ENCODE data around the gene RAB11FIP4.

The RAB11FIP4 gene

DNA sequence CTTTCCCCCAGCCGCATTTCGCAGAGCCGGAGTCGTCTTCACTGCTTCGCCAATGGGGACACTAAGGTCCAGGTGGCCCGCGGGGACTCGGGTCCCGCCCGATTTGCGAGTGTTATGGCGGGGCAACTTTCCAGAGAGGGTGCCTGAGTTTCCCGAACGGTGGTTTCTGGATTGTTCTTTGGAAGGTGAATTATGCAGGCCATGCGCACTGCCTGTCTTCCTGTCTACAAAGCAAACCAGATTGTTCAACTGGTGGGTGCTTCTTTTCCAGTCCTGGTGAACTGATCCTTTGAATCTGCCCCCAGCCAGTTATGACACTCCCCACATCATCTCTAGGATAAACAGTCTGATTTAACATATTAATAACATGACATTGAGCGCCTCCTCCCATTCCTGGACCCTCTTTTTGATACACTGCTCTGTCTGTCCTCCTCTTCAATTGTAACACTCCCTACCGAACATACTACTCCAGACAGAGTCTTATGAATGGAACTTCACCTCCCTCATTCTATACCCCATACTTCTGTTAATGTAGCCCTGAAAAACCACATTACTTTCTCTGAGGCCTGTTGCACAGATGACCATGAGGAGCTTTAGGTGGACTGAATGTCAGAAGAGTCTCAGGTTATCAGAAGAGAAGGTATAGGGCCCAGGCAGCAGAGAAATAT lies 159.0 kb downstream of the RAB11FIP4 start:
- Mint-ChIP-seq H3K27ac (peak overlapping the region; percentile 92), H3K4me3 (peak overlapping the region; percentile 75), H3K4me1 (peaks cover 22% of the 10 kb centered on the region), H3K27me3 (no peaks in the 10 kb centered on the region), H3K36me3 (no peaks in the 10 kb centered on the region), H3K9me3 (no peaks in the 10 kb centered on the region)

DNA sequence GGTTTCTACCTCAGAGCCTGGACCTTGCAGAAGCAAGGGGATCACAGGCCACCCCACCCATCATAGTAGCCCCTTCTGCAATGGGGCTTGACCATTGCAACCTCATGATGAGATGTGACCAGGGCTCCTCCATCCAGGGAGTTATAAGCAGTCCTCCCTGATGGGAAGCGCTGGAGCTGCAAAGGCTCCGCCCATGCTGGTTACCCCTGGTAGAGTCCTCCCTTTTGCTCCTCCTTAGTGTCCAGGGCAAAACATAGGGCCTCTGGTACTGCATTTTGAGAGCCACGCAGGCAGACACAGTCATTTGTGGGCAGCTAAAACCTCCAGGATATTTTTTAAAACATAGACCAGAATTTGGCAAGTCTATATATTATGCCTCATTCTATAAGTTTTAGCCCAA lies 161.1 kb downstream of the RAB11FIP4 start:
- peaks cover 22% of the 10 kb centered on the region for H3K4me1 Mint-ChIP-seq
- H3K27me3 Mint-ChIP-seq = no peaks in the 10 kb centered on the region
- no peak overlapping the region for H3K27ac Mint-ChIP-seq
- H3K36me3 Mint-ChIP-seq = no peaks in the 10 kb centered on the region
- H3K9me3 Mint-ChIP-seq = no peaks in the 10 kb centered on the region
- no peak overlapping the region for H3K4me3 Mint-ChIP-seq

DNA sequence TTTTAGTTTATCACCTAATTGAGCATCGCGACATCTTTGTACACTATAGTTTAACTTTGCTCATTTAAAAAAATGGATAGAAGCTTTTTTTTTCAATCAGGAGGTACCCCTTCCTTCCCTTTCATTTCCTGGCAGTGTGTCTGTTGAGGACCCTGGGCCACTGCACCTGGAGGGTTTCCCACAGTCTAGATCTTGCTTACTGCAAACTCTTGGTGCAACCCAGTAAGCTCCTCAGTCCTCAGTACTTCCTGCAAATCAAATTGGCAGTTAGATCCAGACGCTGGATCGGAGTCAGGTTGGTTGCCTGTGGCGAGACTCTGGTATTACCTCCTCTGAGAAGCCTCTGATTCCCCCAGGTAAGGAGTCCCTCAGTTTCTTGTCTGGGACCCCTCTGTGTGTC lies 162.0 kb downstream of the RAB11FIP4 start:
- H3K36me3 Mint-ChIP-seq = no peaks in the 10 kb centered on the region
- H3K4me1 Mint-ChIP-seq = peaks cover 19% of the 10 kb centered on the region
- H3K27me3 Mint-ChIP-seq = no peaks in the 10 kb centered on the region
- H3K4me3 Mint-ChIP-seq = no peak overlapping the region
- no peaks in the 10 kb centered on the region for H3K9me3 Mint-ChIP-seq
- no peak overlapping the region for H3K27ac Mint-ChIP-seq

DNA sequence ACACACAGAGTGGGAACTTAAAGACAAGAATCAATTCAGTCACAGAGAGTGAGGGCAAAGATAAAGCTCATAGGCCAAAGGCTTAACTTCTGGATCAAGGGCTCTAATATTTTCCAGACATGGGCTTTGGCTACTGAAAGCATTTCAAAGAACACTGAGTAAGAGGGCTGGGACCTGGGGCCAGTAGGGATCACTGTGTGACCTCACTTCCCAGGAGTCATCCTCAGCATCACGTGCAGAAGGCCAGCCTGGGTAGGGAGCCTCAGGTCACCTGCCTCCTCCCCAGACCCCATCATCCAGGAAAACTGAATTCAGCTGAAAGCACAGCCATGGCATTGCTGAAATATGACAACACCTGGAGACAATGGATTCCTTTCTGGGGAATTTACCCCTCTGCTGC lies 163.5 kb downstream of the RAB11FIP4 start:
- H3K4me3 Mint-ChIP-seq = no peak overlapping the region
- H3K36me3 Mint-ChIP-seq = no peaks in the 10 kb centered on the region
- peaks cover 12% of the 10 kb centered on the region for H3K4me1 Mint-ChIP-seq
- H3K9me3 Mint-ChIP-seq = no peaks in the 10 kb centered on the region
- no peaks in the 10 kb centered on the region for H3K27me3 Mint-ChIP-seq
- no peak overlapping the region for H3K27ac Mint-ChIP-seq

DNA sequence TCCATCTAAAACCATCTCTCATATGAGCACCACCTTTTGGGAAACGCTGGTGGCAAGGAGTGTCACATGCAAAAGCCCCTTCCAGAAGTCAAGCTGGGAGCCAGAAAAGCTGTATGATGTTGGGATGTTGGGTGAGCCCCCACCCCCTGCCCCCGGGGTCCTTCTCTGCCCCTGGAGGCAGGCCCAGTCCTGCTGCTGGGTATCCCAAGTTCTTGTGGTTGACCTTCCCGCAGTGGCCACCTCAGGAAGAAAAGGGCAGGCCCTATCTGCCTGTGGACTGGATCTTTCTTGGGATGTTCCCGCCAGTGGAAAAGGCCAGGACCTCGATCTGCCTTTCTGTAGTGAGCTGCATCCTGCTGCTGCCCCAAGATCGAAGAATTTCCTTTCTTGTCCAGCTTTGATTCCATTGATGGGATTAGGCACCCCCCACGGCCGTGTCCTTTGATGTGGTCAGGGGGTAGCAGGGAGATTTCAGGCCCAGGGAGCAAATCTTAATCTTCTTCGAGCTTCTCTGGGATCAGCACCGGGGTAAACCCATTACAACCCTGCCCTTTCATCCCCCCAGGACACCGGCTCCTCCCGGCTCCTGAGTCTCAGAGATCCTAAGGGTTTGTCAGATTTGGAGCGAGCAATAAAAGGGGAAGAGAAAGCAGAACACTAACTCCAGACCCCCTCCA lies 165.6 kb downstream of the RAB11FIP4 start:
- Mint-ChIP-seq H3K36me3 (no peaks in the 10 kb centered on the region), H3K4me3 (peak overlapping the region; percentile 11), H3K27ac (no peak overlapping the region), H3K27me3 (no peaks in the 10 kb centered on the region), H3K9me3 (no peaks in the 10 kb centered on the region), H3K4me1 (peaks cover 18% of the 10 kb centered on the region)

DNA sequence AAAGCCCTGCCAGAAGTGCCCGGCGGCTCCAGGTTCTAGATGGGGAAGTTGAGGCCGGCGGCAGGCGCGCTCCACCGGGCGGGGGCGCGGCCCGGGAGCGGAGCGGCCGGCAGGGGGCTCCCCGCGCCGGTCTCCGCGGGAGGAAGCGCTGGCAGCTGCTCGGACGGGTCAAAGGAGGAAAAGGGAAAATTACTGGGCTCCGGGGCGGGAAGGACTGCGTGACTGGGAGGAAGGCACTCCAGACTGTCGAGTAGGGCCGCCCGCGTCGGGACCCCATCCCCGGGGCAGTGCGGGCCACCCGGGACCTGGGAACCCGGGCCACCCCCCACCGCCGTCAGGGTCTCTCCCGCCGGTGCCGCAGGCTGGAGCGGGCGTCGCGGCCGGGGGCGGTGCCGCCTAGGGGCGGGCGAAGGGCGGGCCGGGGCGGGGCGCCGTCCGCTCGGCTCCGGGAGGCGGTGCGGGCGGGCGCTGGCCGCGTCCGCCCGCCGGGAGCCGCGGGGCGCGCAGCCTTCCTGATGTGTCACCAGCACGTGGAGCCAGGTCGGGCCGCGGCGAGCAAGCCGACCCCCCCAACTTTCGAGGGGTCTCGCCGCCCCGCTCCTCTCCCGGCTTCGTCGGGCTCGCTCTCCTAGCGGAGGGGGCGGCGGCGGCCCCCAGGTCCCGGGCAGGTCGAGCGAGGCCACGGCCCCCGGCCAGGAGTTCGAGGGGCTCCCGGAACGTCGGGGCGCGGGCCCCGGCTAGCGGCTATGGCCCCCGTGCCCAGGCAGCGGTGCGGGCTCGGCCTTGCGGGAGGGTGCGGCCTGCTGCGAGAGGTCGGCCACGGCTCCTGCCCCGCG lies 167.5 kb downstream of the RAB11FIP4 start:
- H3K4me3 Mint-ChIP-seq = peak overlapping the region; percentile 76
- no peaks in the 10 kb centered on the region for H3K9me3 Mint-ChIP-seq
- no peaks in the 10 kb centered on the region for H3K27me3 Mint-ChIP-seq
- no peaks in the 10 kb centered on the region for H3K36me3 Mint-ChIP-seq
- peak overlapping the region; percentile 30 for H3K27ac Mint-ChIP-seq
- H3K4me1 Mint-ChIP-seq = peaks cover 18% of the 10 kb centered on the region

DNA sequence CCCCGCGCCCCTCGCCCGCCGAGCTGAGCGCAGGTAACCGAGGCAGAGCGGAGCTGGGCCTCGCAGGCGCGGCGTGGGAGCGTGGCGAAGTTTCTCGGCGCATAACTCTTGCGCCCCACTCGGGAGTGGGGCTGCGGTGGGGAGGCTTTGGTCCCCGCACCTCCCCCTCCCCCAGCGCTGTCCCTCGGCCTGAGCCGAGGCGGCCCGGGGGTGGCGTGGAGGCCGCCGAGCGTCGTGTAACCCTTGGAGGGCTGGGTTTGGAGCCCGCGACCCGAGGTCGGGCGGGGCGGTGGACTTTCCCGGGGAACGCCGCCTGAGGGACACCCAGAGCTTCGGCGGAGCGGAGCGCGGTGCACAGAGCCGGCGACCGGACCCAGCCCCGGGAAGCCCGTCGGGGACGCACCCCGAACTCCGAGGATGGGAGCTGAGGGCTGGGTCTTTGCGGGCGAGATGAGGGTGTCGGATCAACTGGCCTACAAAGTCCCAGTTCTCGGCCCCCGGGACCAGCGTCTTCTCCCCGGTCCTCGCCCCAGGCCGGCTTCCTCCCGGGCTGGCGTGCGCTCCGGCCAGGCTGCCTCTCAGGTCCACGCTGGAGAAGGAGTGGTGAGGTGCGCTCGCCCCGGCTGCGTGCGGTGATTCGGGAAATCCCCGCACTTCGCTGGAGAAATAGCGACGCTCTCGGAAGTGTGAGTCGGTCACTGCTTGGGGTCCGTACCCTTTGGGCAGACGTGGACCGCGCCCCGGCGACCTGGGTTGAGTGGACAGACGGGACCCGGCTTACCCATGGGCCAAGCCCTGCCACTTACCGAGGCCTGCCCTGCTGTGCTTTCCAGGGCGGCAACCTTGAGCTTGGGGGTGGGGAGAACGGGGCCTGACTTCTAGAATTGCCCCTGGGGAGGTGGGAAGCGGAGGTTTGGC lies 168.4 kb downstream of the RAB11FIP4 start:
- H3K4me3 Mint-ChIP-seq = peak overlapping the region; percentile 75
- no peaks in the 10 kb centered on the region for H3K9me3 Mint-ChIP-seq
- H3K27me3 Mint-ChIP-seq = no peaks in the 10 kb centered on the region
- peaks cover 18% of the 10 kb centered on the region for H3K4me1 Mint-ChIP-seq
- no peaks in the 10 kb centered on the region for H3K36me3 Mint-ChIP-seq
- no peak overlapping the region for H3K27ac Mint-ChIP-seq

DNA sequence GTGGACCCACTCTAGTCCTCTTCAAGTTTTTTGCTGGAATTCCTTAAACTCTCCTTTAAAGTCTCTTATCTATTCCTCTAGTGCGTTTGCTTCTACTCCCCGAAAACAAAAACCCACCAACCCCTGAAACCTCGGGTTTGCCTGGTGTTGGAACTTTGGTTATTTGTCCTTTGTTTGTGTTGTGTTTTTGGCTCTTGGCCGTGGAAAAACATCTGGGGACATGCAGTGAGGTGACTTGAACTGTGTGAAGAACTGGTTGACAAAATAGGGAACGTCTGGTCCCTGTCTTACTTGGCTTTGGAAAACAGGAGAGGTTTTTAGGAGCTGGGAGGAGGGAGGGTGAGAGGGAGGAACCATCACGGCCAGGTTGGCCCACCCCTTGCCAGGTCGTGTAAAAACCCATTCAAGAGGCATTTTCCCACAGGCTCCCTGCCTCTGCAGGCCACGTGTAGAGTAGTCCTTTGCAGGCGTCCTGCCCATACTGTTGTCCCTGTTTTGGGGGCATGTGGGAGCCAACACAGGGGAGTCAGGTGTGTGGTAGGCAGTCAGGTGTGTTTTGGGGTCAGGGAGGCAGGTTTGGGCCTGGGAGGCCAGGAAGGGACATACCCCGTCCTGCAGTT lies 169.3 kb downstream of the RAB11FIP4 start:
- H3K27ac Mint-ChIP-seq = no peak overlapping the region

DNA sequence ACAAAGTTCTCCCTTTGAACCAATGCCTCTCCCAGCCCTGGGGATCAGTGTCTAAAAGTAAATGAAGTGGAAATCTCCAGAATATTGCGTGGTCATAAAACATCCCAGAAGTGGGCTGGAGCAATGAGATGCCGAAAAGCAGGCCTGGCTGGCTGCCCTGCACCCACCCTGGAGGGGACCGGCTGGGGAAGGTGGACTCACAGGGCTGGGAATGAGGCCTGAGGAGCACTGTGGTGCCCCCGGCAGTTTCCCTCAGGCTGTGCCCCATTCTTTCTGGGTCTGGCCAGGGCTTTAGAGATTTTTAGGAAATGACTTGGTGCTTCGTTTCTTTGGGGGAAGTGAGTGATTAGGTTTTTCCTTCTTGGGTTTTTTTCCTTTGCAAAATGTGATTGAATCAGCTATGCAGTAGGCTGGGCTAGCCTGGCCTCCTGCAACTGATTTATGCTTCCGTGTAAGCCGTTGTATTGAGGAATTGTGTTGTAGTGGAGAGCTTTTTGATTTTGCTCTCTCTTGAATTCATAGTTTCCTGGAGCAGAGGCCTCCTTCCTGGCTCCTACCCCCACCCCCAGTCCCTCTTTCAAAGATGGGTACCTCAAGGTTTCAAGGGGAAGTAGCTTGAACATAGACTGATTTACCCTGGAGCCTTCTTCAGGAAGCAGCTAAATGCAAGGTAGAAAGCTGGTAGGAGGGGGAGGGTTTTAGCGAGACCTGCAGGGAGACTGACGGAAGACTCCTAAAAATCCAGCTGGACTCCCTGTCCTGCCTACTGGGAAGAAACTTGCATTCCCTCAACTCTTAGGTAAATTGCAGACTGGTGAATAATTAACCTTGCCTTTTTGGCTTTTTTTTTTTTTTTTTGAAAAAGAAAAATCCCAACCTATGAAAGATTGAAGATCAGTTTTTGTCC lies 170.2 kb downstream of the RAB11FIP4 start:
- Mint-ChIP-seq H3K4me3 (peak overlapping the region; percentile 60), H3K36me3 (no peaks in the 10 kb centered on the region)

More for the DNA sequence above, 169.3 kb downstream of the RAB11FIP4 start:
- Mint-ChIP-seq H3K4me3 (peak overlapping the region; percentile 75), H3K4me1 (peaks cover 18% of the 10 kb centered on the region), H3K27me3 (no peaks in the 10 kb centered on the region), H3K36me3 (no peaks in the 10 kb centered on the region), H3K9me3 (no peaks in the 10 kb centered on the region)

DNA sequence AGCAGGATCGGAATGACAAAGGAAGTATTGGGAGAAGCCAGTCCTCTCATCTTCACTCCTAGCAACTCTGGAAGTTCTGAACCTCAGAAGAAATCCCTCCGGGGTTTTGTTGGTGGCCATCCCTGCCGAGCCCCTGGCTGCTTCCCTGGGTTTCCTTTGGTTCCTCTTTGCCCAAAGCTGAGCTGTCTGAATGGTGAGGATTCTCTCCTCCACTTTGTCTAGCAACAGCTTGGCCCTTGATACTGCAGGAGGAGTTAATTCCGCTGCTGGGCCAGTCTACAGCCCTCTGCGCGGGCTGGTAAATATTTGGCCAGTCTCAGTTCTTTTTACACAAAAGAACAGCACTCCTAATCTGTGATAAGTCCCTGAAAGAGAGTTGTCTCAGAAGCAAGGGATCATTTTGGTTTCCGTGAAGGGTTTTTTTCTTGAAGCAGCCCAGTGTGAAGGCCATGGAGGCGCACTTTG lies 170.9 kb downstream of the RAB11FIP4 start:
- Mint-ChIP-seq H3K36me3 (no peaks in the 10 kb centered on the region), H3K4me3 (no peak overlapping the region), H3K27ac (peak overlapping the region; percentile 17), H3K27me3 (no peaks in the 10 kb centered on the region), H3K4me1 (peaks cover 18% of the 10 kb centered on the region), H3K9me3 (no peaks in the 10 kb centered on the region)

More for the DNA sequence above, 170.2 kb downstream of the RAB11FIP4 start:
- Mint-ChIP-seq H3K27me3 (no peaks in the 10 kb centered on the region), H3K9me3 (no peaks in the 10 kb centered on the region), H3K4me1 (peaks cover 18% of the 10 kb centered on the region), H3K27ac (no peak overlapping the region)

DNA sequence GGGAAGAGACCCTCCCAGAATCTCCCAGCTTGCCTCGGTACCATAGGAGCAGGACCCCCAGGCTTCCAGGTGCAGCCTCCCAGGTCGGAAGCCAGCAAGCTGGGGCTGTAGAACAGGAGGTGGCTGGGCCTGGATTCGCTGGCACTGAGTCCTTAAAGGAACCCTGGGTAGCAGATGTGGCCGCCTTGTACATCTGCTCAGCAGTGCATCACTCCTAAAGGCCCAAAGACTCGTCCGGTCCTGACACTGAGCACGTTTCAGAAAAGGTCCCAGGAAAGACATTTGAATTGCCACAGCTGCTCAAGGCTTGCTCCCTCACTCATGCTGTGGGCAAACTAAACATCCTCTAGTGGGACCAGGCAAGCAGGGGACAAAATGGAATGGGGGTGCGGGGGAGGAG lies 172.8 kb downstream of the RAB11FIP4 start:
- Mint-ChIP-seq H3K27ac (no peak overlapping the region), H3K27me3 (no peaks in the 10 kb centered on the region), H3K36me3 (no peaks in the 10 kb centered on the region), H3K4me3 (no peak overlapping the region), H3K9me3 (no peaks in the 10 kb centered on the region), H3K4me1 (peaks cover 14% of the 10 kb centered on the region)

DNA sequence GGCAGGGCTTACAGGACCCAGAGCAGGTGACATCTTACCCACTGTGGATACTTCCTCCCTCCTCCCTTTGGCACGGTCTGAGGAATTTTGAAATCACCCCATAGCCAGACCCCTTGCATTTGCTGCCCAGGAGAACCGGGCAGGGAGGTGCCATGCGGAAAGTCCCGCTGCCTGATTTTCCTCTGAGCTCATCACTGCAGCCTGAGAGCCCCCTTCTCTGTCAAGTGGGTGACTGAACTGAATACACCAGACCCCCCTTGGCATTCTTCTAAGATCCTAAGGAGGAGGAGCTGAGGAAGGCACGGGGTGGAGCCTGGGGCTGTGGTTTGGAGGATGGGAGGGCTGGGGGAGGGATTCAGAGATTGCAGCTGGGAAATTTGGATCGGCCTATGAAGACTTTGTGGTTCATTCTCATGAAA lies 173.4 kb downstream of the RAB11FIP4 start:
- Mint-ChIP-seq H3K36me3 (no peaks in the 10 kb centered on the region), H3K4me1 (peaks cover 14% of the 10 kb centered on the region), H3K9me3 (no peaks in the 10 kb centered on the region), H3K27ac (no peak overlapping the region), H3K4me3 (no peak overlapping the region), H3K27me3 (no peaks in the 10 kb centered on the region)

DNA sequence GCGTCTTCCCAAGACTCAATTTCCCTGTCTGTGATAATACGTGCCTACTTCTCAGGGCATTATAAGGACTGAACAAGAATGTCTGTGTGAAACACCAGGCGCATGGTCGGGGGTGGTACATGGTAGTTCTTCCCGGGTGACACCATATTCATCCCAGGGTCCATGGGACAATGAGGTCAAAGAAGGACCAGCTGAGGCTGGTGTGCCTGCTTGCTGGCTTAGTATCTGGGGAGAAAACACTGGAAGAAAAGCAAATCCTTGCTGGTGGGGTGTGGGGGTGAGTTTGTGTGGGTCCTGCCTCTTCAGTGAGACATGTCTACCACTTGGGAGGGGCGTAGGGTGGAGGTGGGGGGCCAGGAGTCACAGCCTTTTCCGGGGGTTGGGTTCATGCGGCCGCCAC lies 174.2 kb downstream of the RAB11FIP4 start:
- Mint-ChIP-seq H3K27ac (no peak overlapping the region), H3K36me3 (no peaks in the 10 kb centered on the region), H3K27me3 (no peaks in the 10 kb centered on the region), H3K9me3 (no peaks in the 10 kb centered on the region), H3K4me1 (peaks cover 10% of the 10 kb centered on the region), H3K4me3 (no peak overlapping the region)
